GM19025 (cell line): Measurements from ENCODE around the gene SPCS2.
"Not testable (repeated sequence)": the region's sequence is repeated elsewhere in the genome, so short reads cannot be mapped to it uniquely, and the experiment has no call there.

Source experiments
- ATAC-seq: cut with Tn5 transposase; IDR thresholded peaks from one replicate; pipeline ENCODE4 v1.9.1; 2021; ENCODE audit warnings: mild to moderate bottlenecking, low read depth, moderate library complexity; ENCODE audit not compliant: unreplicated experiment

Gene SPCS2

GRCh38 chr11:74948546-74948897 lies 544 bp upstream of the SPCS2 start:
- ATAC-seq: no peak

GRCh38 chr11:74949753-74950137 lies 679 bp downstream of the SPCS2 start:
- no peak for ATAC-seq

- ATAC-seq: no peak
Measured at GRCh38 chr11:74950374-74950969, 1.4 kb downstream of the SPCS2 start.

GRCh38 chr11:74951226-74951625 lies 2.2 kb downstream of the SPCS2 start:
- ATAC-seq: no peak

- ATAC-seq: no peak
Measured at GRCh38 chr11:74952752-74953151, 3.7 kb downstream of the SPCS2 start.

- no peak for ATAC-seq
Measured at GRCh38 chr11:74953451-74953850, 4.4 kb downstream of the SPCS2 start.

- ATAC-seq: no peak
Measured at GRCh38 chr11:74954199-74954598, 5.1 kb downstream of the SPCS2 start.

- no peak for ATAC-seq
Measured at GRCh38 chr11:74956397-74957015, 7.4 kb downstream of the SPCS2 start.

- no peak for ATAC-seq
Measured at GRCh38 chr11:74957937-74958629, 9.0 kb downstream of the SPCS2 start.

- ATAC-seq: not testable (repeated sequence)
Measured at GRCh38 chr11:74960128-74960527, 11.1 kb downstream of the SPCS2 start.

- ATAC-seq: no peak
Measured at GRCh38 chr11:74966651-74967050, 17.6 kb downstream of the SPCS2 start.

GRCh38 chr11:74970852-74971395 lies 21.9 kb downstream of the SPCS2 start:
- no peak for ATAC-seq

- no peak for ATAC-seq
Measured at GRCh38 chr11:74971424-74971823, 22.4 kb downstream of the SPCS2 start.

GRCh38 chr11:74978041-74978440 lies 29.0 kb downstream of the SPCS2 start:
- ATAC-seq: no peak

- ATAC-seq: no peak
Measured at GRCh38 chr11:74980634-74981033, 31.6 kb downstream of the SPCS2 start.

GRCh38 chr11:74981888-74982287 lies 32.8 kb downstream of the SPCS2 start:
- no peak for ATAC-seq

GRCh38 chr11:74984070-74984469 lies 35.0 kb downstream of the SPCS2 start:
- no peak for ATAC-seq

- ATAC-seq: no peak
Measured at GRCh38 chr11:74984730-74985129, 35.7 kb downstream of the SPCS2 start.

GRCh38 chr11:74988541-74989259 lies 39.6 kb downstream of the SPCS2 start, which contains the start of gene NEU3:
Gene NEU3, plus strand, starts transcription at chr11:74988933. Its CDS starts 128 bp downstream, at chr11:74989061.
- peak; percentile 80 for ATAC-seq

- no peak for ATAC-seq
Measured at GRCh38 chr11:74989260-74989638, 40.2 kb downstream of the SPCS2 start.

GRCh38 chr11:74990150-74990549 lies 41.1 kb downstream of the SPCS2 start:
- not testable (repeated sequence) for ATAC-seq
